OCI-LY3 (cell line): Measurements from ENCODE around the gene PEPD.

ENCODE experiments used
- CTCF ChIP-seq: fragments of 200-600, 300-600 bp; sonication (generic); IDR thresholded peaks from 2 replicates; pipeline ENCODE4 v1.5.1; 2014; ENCODE audit warnings: antibody characterized with exemption, low read length, low read depth
- EZH2phosphoT487 ChIP-seq: fragments of 200-600 bp; shearing (Covaris generic); IDR thresholded peaks from 2 replicates; pipeline ENCODE4 v1.6.1; 2018; ENCODE audit warnings: antibody characterized with exemption, mixed run types, low read depth

- TF ChIP-seq CTCF: no peak
- TF ChIP-seq EZH2phosphoT487: no peak
Observed at GRCh38 chr19:33503433-33504057, 18.0 kb downstream of the PEPD start.
